ENCODE data around the gene MAPKAP1.

DNA sequence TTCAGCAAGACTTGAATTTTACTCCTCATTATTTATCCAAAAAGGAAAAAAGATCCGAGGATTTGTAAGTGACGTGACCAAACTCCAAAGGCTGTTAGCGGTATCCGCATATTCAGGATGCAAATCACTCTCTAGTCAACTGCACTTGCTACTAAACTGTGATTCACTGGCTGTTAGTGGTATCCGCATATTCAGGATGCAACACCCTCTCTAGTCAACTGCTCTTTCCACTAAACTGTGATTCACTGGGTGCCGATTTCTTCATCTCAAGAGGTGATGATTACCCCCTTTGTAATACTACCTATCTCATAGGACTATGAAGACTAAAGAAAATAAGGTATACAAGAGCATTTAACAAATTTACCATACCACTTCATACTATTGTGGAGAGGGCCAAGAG, 5.7 kb downstream of the MAPKAP1 start:
- TF ChIP-seq EZH2 (IDR thresholded peaks at IDR 0.05) = no peak
- TF ChIP-seq CTCF (IDR thresholded peaks at IDR 0.05) = no peak
